Panc1 (cell line): ENCODE data around the gene PRR13. TPM values are rescaled to one million over a fixed set of nuclear protein-coding genes. Genes with fewer than 3 reads are reported as not detected.

Source experiments
- ATAC-seq: fragments of 200-7000 bp; cut with Tn5 transposase; 2 replicates; pipeline ENCODE4 v1.9.1; 2020; ENCODE audit warnings: mild to moderate bottlenecking, moderate library complexity
- BruUV-seq: library from RNA; stranded (reverse); fragments of 400-500 nt; replicated peaks from 2 replicates; lab custom pipeline; 2021; lab: Mats Ljungman, UMichigan
- CTCF ChIA-PET: fragments of 300-600 bp; sonication (Branson Sonifier 250); formaldehyde crosslinking; loops from one replicate; lab custom pipeline; 2022; ENCODE audit warnings: antibody characterized with exemption; lab: Charles Lee
- POLR2A ChIA-PET: fragments of 300-600 bp; sonication (Branson Sonifier 250); formaldehyde crosslinking; loops from one replicate; lab custom pipeline; 2022; ENCODE audit warnings: antibody characterized with exemption; lab: Charles Lee
- DNase-seq: peaks from one replicate; pipeline ENCODE4 v3.0.0-alpha.2; 2010; ENCODE audit warnings: low read depth, low spot score
- H3K27ac ChIP-seq: 2 replicates; pipeline ENCODE4 v1.5.1; 2011; ENCODE audit warnings: mild to moderate bottlenecking, low read length, inconsistent platforms
- H3K27me3 ChIP-seq: fragments of 200-500 bp; sonication (Bioruptor generic); 2 replicates; pipeline ENCODE4 v1.6.0; 2014; ENCODE audit warnings: low read length, inconsistent platforms; ENCODE audit not compliant: control insufficient read depth, insufficient read depth
- H3K36me3 ChIP-seq: fragments of 200-500 bp; sonication (Bioruptor generic); 2 replicates; pipeline ENCODE4 v1.5.1; 2014; ENCODE audit warnings: inconsistent platforms, mild to moderate bottlenecking, low read length, moderate library complexity; ENCODE audit not compliant: control insufficient read depth, insufficient read depth
- H3K4me1 ChIP-seq: 2 replicates; pipeline ENCODE4 v1.5.1; 2011; ENCODE audit warnings: inconsistent platforms, mild to moderate bottlenecking, low read length, moderate library complexity; ENCODE audit not compliant: control insufficient read depth, insufficient read depth
- H3K4me3 ChIP-seq, 2 experiments: 2 replicates each; pipeline ENCODE4 v1.5.1; 2011 to 2012; ENCODE audit warnings: low read depth in 2 of 2, low read length in 2 of 2, mild to moderate bottlenecking in 2 of 2, inconsistent platforms in 1 of 2, moderate library complexity in 1 of 2
- H3K9me3 ChIP-seq: fragments of 200-500 bp; sonication (Bioruptor generic); 2 replicates; pipeline ENCODE4 v1.5.1; 2014; ENCODE audit warnings: low read depth, mild to moderate bottlenecking, inconsistent platforms, low read length, moderate library complexity; ENCODE audit not compliant: control insufficient read depth, insufficient read depth
- CTCF ChIP-seq: fragments of 450-650 bp; IDR thresholded peaks from 2 replicates; pipeline ENCODE4 v1.5.1; 2017; ENCODE audit warnings: mild to moderate bottlenecking
- POLR2AphosphoS5 ChIP-seq: IDR thresholded peaks from 2 replicates; pipeline ENCODE4 v1.6.1; 2012; ENCODE audit warnings: mild to moderate bottlenecking, low read depth, low read length, moderate library complexity
- REST ChIP-seq, 2 experiments: IDR thresholded peaks; 2 replicates each; pipeline ENCODE4 v1.6.1; 2011 to 2012; ENCODE audit warnings: low read depth in 2 of 2, control low read depth in 1 of 2, low read length in 1 of 2, mild to moderate bottlenecking in 1 of 2, moderate library complexity in 1 of 2; ENCODE audit not compliant: insufficient read depth in 1 of 2
- SIN3A ChIP-seq: IDR thresholded peaks from 2 replicates; pipeline ENCODE4 v1.6.1; 2012; ENCODE audit warnings: low read depth, mild to moderate bottlenecking, low read length, moderate library complexity, borderline replicate concordance; ENCODE audit not compliant: insufficient read depth
- TCF7L2 ChIP-seq: IDR thresholded peaks from 2 replicates; pipeline ENCODE4 v1.6.1; 2011; ENCODE audit warnings: mild to moderate bottlenecking, low read depth, low read length, inconsistent platforms
- in situ Hi-C: cut with HindIII; loops from 2 replicates; pipeline ENCODE4 v1.10.0; 2016; ENCODE audit warnings: low sequenced_read_pairs, low pct_unique_long_range_greater_than_20kb
- intact Hi-C: fragments of 100-400 bp; cut with micrococcal nuclease; formaldehyde crosslinking; loops from one replicate; pipeline ENCODE4 v1.10.0; 2022; ENCODE audit not compliant: unreplicated experiment
- total RNA-seq: library from RNA; stranded (reverse); gene quantifications from one replicate; pipeline ENCODE4 v1.2.1, GENCODE V29; 2021; ENCODE audit not compliant: unreplicated experiment

Gene PRR13
- total RNA-seq, 1 experiment from 2014 or later, result 454 TPM

DNA sequence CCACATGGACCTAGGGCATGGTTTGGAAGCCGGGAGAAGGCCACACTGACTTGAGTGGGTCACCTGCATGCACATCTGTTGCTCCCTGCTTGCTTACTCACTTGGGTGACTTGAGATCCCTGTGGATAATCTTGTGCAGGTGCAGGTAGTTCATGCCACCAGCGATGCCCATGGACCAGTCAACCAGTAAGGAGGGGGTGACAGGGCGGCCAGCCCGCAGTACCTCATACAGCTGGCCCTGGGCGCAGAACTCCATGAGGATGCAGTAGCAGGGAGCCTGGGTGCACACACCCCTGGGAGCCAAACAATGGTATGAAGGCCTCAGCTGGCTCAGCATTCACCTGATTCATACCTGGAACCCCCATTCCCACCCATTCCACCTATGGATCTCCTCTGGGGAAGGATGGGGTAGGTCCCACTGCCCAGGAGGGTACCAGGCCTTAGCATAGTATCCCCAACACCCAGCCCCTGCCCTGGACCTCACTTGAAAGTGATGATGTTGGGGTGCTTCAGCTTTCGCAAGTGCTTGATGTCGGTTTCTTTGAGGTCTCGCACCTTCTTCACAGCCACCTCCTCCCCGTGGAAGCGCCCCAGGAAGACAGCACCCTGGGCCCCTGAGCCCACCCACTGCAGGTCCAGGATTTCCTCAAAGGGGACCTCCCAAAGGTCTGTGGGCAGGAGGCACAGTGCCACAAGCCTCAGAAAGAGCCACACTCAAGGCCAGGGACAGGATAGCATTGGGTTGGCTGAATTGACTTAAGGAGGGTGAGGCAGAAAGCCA is 44.6 kb downstream of the PRR13 start:
- TF ChIP-seq REST (IDR thresholded peaks at IDR 0.05; ENCODE audit: insufficient read depth in 1 of 2, low read depth in 2 of 2, low read length in 1 of 2) (no peak), POLR2AphosphoS5 (no peak; the same call in 1 of the 2 replicates), TCF7L2 (no peak), SIN3A (no peak), CTCF (no peak)
- H3K27me3 ChIP-seq, result no peaks in the 10 kb centered on the region
- H3K4me1 ChIP-seq, result peaks cover 2% of the 10 kb centered on the region; the same call in 1 of the 2 replicates
- ATAC-seq (no peak), DNase-seq (no peak)
- POLR2A ChIA-PET, result no interaction called here
- no peak overlapping the region for H3K27ac ChIP-seq
- H3K9me3 ChIP-seq, result no peaks in the 10 kb centered on the region
- H3K4me3 ChIP-seq, result no peak overlapping the region
- H3K36me3 ChIP-seq, result peaks cover 4% of the 10 kb centered on the region; the same call in 1 of the 2 replicates
- BruUV-seq, result no TSS peak
- in situ Hi-C loops, result no loop called here
- intact Hi-C loops, result no loop called here
- CTCF ChIA-PET, result no interaction called here

- Histone ChIP-seq H3K36me3 (peaks cover 4% of the 10 kb centered on the region; the same call in 1 of the 2 replicates), H3K4me1 (no peaks in the 10 kb centered on the region), H3K27me3 (no peaks in the 10 kb centered on the region), H3K27ac (no peak overlapping the region), H3K9me3 (no peaks in the 10 kb centered on the region), H3K4me3 (no peak overlapping the region)
- no TSS peak for BruUV-seq
- CTCF ChIA-PET, result no interaction called here
- POLR2A ChIA-PET, result no interaction called here
- intact Hi-C loops, result no loop called here
- ATAC-seq (no peak), DNase-seq (no peak)
- in situ Hi-C loops, result no loop called here
- no peak for TF ChIP-seq CTCF
- TF ChIP-seq REST (IDR thresholded peaks at IDR 0.05; ENCODE audit: insufficient read depth in 1 of 2, low read depth in 2 of 2, low read length in 1 of 2), result no peak
- no peak for TF ChIP-seq TCF7L2
- no peak for TF ChIP-seq POLR2AphosphoS5
- TF ChIP-seq SIN3A, result no peak
Measured at GRCh38 chr12:53486736-53487487, 45.4 kb downstream of the PRR13 start.
